ENCODE measurements around the gene TERT.

DNA sequence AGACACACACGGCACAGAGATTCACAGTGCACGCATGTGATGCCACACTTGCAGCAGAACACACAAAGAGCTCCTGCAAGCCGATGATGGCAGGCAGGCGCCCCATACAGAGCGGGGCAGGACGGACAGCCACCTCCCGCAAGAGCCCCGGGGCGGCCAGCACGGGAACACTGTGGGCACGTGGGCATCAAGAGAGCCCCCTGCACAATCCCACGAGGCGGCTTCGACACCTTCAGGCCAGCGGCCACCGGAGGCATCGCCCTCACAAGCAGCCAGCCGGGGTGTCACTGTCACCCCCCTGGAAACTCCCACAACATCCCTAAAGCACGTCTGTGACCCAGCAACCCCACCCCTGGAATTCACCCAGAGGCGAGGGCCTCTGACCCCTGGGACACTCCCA lies 17.9 kb downstream of the TERT start:
- TF ChIP-seq, protein P1, sequence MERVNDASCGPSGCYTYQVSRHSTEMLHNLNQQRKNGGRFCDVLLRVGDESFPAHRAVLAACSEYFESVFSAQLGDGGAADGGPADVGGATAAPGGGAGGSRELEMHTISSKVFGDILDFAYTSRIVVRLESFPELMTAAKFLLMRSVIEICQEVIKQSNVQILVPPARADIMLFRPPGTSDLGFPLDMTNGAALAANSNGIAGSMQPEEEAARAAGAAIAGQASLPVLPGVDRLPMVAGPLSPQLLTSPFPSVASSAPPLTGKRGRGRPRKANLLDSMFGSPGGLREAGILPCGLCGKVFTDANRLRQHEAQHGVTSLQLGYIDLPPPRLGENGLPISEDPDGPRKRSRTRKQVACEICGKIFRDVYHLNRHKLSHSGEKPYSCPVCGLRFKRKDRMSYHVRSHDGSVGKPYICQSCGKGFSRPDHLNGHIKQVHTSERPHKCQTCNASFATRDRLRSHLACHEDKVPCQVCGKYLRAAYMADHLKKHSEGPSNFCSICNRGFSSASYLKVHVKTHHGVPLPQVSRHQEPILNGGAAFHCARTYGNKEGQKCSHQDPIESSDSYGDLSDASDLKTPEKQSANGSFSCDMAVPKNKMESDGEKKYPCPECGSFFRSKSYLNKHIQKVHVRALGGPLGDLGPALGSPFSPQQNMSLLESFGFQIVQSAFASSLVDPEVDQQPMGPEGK (CRISPR knock-in tag; IDR thresholded peaks at IDR 0.05; ENCODE audit: borderline replicate concordance): no peak
- no peak for TF ChIP-seq SNAI2 (CRISPR knock-in tag; IDR thresholded peaks at IDR 0.05)

All from SK-N-SH treated with all-trans-retinoic acid at 6 μM for 48 hours (cell line).